KMS-11 (cell line): ENCODE data around the gene TCF4.

Experiments
- H2AFZ ChIP-seq: fragments of 200-600 bp; sonication (generic); 2 replicates; pipeline ENCODE4 v1.6.1; 2016; ENCODE audit warnings: antibody characterized with exemption, mixed run types, low read depth
- H3K27ac ChIP-seq: fragments of 200-600 bp; sonication (generic); 2 replicates; pipeline ENCODE4 v1.6.1; 2016; ENCODE audit warnings: mild to moderate bottlenecking, mixed run types
- H3K27me3 ChIP-seq: fragments of 200-600 bp; sonication (generic); 2 replicates; pipeline ENCODE4 v1.6.1; 2017; ENCODE audit warnings: mild to moderate bottlenecking, low read depth, mixed run types, moderate library complexity; ENCODE audit not compliant: insufficient read depth
- H3K36me3 ChIP-seq: fragments of 200-600 bp; sonication (generic); 2 replicates; pipeline ENCODE4 v1.6.1; 2017; ENCODE audit warnings: mild to moderate bottlenecking, mixed run types; ENCODE audit not compliant: insufficient read depth
- H3K4me1 ChIP-seq: fragments of 200-600 bp; sonication (generic); 2 replicates; pipeline ENCODE4 v1.6.1; 2016; ENCODE audit warnings: mild to moderate bottlenecking, low read depth, mixed run types; ENCODE audit not compliant: poor library complexity, severe bottlenecking
- H3K4me2 ChIP-seq: fragments of 200-600 bp; sonication (generic); 2 replicates; pipeline ENCODE4 v1.7.0; 2016; ENCODE audit warnings: mild to moderate bottlenecking, mixed run types
- H3K4me3 ChIP-seq: fragments of 200-600 bp; sonication (generic); IDR thresholded peaks from 2 replicates; pipeline ENCODE4 v1.6.1; 2017; ENCODE audit warnings: low read depth, low read length, mixed read lengths; ENCODE audit not compliant: insufficient read depth
- H3K79me2 ChIP-seq: fragments of 200-600 bp; sonication (generic); 2 replicates; pipeline ENCODE4 v1.6.1; 2016; ENCODE audit warnings: low read depth, mixed run types; ENCODE audit not compliant: insufficient read depth
- H3K9ac ChIP-seq: fragments of 200-600 bp; sonication (generic); 2 replicates; pipeline ENCODE4 v1.6.1; 2016; ENCODE audit warnings: mild to moderate bottlenecking, mixed run types
- H4K20me1 ChIP-seq: fragments of 200-600 bp; sonication (generic); 2 replicates; pipeline ENCODE4 v1.6.1; 2016; ENCODE audit warnings: mild to moderate bottlenecking, mixed run types; ENCODE audit not compliant: insufficient read depth
- TF ChIP-seq, protein P1 (sequence below): fragments of 200-600 bp; sonication (generic); conservative IDR thresholded peaks from 2 replicates; pipeline ENCODE4 v1.6.1; 2017; ENCODE audit warnings: low read depth, mild to moderate bottlenecking, antibody characterized with exemption, low read length, moderate library complexity, mixed read lengths

Gene TCF4

GRCh38 chr18:55262021-55262560, 325.9 kb downstream of the TCF4 start:
- Histone ChIP-seq H3K36me3 (peaks cover 5% of the 10 kb centered on the region; the same call in 1 of the 2 replicates), H3K9ac (no peak overlapping the region), H4K20me1 (no peaks in the 10 kb centered on the region), H2AFZ (no peak overlapping the region), H3K79me2 (peaks cover 51% of the 10 kb centered on the region; the same call in 1 of the 2 replicates), H3K4me1 (peaks cover 61% of the 10 kb centered on the region), H3K27me3 (no peaks in the 10 kb centered on the region), H3K27ac (no peak overlapping the region), H3K4me3 (no peak overlapping the region), H3K4me2 (no peak overlapping the region)
- TF ChIP-seq, protein P1, sequence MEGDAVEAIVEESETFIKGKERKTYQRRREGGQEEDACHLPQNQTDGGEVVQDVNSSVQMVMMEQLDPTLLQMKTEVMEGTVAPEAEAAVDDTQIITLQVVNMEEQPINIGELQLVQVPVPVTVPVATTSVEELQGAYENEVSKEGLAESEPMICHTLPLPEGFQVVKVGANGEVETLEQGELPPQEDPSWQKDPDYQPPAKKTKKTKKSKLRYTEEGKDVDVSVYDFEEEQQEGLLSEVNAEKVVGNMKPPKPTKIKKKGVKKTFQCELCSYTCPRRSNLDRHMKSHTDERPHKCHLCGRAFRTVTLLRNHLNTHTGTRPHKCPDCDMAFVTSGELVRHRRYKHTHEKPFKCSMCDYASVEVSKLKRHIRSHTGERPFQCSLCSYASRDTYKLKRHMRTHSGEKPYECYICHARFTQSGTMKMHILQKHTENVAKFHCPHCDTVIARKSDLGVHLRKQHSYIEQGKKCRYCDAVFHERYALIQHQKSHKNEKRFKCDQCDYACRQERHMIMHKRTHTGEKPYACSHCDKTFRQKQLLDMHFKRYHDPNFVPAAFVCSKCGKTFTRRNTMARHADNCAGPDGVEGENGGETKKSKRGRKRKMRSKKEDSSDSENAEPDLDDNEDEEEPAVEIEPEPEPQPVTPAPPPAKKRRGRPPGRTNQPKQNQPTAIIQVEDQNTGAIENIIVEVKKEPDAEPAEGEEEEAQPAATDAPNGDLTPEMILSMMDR = no peak

GRCh38 chr18:55261253-55261652, 326.7 kb downstream of the TCF4 start:
- H3K36me3 ChIP-seq = peaks cover 5% of the 10 kb centered on the region; the same call in 1 of the 2 replicates

DNA sequence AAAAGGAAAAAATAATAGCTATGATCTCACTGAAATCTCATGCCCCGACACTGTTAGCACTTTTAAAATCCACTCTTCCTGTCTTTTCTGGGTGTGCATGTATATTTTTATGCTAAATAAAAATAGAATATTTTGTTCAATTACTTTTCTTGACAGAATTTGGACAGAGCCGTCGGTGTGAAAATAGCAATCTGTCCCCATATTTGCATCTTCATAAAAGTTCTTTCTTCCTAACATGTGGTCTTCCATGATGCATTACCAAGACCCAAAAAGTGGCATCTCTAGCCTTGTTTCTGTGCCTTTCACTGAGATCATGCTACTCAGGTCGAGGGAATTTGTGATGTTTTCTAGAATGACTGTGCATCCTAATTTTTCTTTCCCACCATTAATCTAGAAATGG, 329.9 kb downstream of the TCF4 start:
- H3K27me3 ChIP-seq = no peaks in the 10 kb centered on the region
- no peaks in the 10 kb centered on the region for H4K20me1 ChIP-seq
- H3K4me3 ChIP-seq = no peak overlapping the region
- H3K9ac ChIP-seq = no peak overlapping the region
- H2AFZ ChIP-seq = no peak overlapping the region
- H3K27ac ChIP-seq = no peak overlapping the region
- no peak overlapping the region for H3K4me2 ChIP-seq
- peaks cover 15% of the 10 kb centered on the region; the same call in 1 of the 2 replicates for H3K79me2 ChIP-seq
- peaks cover 39% of the 10 kb centered on the region for H3K4me1 ChIP-seq
- TF ChIP-seq, protein P1 = no peak
- peaks cover 25% of the 10 kb centered on the region; the same call in 1 of the 2 replicates for H3K36me3 ChIP-seq

More at GRCh38 chr18:55261253-55261652, 326.7 kb downstream of the TCF4 start:
- Histone ChIP-seq H3K4me3 (no peak overlapping the region), H4K20me1 (no peaks in the 10 kb centered on the region), H3K27me3 (no peaks in the 10 kb centered on the region), H3K27ac (no peak overlapping the region), H3K4me2 (no peak overlapping the region), H3K79me2 (peaks cover 43% of the 10 kb centered on the region; the same call in 1 of the 2 replicates), H2AFZ (no peak overlapping the region), H3K4me1 (peaks cover 53% of the 10 kb centered on the region), H3K9ac (no peak overlapping the region)
- TF ChIP-seq, protein P1 = no peak

GRCh38 chr18:55256929-55257289, 331.1 kb downstream of the TCF4 start:
- no peak overlapping the region for H2AFZ ChIP-seq
- H3K9ac ChIP-seq = no peak overlapping the region
- no peak overlapping the region for H3K27ac ChIP-seq
- H3K27me3 ChIP-seq = no peaks in the 10 kb centered on the region
- peaks cover 39% of the 10 kb centered on the region for H3K4me1 ChIP-seq
- H3K4me2 ChIP-seq = no peak overlapping the region
- H3K36me3 ChIP-seq = peaks cover 26% of the 10 kb centered on the region; the same call in 1 of the 2 replicates
- TF ChIP-seq, protein P1 = no peak
- peaks cover 4% of the 10 kb centered on the region; the same call in 1 of the 2 replicates for H3K79me2 ChIP-seq
- H3K4me3 ChIP-seq = no peak overlapping the region
- no peaks in the 10 kb centered on the region for H4K20me1 ChIP-seq
